DMS153 treated with DMSO at 0.1 percent for 48 hours (cell line): Measurements from ENCODE around the gene STON2.
"Not testable (repeated sequence)": the region's sequence is repeated elsewhere in the genome, so short reads cannot be mapped to it uniquely, and the experiment has no call there.

Experiments
- DNase-seq: peaks from one replicate; lab custom pipeline; 2025; ENCODE audit not compliant: unreplicated experiment; lab: John Stamatoyannopoulos, UW

STON2 gene

DNA sequence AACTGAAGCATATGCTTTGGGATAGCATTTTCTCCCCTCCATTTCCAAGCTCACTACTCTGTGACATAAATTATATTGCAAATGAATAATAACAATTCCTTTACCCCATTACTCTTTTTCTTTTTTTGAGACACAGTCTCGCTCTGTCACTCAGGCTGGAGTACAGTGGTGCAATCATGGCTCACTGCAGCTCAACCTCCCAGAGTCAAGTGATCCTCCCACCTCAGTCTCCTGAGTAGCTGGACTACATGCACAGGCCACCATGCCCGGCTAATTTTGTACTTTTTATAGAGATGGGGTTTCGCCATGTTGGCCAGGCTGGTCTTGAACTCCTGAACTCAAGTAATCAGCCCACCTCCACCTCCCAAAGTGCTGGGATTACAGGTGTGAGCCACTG is 130.1 kb downstream of the STON2 start:
- DNase-seq: no peak

DNA sequence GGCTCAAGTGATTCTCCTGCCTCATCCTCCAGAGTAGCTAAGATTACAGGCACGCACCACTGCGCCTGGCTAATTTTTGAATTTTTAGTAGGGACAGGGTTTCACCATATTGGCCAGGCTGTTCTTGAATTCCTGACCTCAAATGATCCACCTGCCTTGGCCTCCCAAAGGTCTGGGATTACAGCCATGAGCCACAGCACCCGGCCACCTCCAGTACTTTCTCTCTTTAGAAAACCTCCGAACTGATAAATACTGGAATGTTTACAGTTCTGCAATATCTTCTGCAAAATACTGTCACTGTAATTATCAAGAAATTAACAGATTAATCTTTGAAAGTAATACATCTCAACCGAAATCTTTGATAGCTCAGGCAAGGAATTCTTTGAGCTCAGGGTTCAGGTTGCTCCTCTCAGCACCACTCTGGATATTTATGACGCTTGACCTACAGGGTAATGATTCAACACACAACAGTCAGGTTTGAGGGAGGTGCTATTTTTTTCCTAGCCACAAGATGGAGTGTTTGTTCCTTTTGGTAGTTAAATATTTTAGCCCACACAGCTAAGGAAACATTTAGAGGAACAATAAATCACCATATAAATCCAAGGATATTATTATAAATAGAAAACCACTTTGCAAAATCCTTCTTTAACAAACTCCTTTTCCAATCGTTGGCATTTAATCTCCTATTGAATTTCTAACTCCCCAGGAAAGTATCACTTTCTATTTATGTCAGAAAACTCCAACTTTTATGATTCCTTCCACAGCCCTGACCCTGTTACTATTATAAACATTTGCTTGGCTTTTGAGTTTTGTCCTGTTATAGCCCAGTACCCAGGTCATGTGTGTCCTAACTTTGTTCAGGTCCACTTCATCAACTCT is 130.8 kb downstream of the STON2 start:
- DNase-seq: peak; percentile 75

DNA sequence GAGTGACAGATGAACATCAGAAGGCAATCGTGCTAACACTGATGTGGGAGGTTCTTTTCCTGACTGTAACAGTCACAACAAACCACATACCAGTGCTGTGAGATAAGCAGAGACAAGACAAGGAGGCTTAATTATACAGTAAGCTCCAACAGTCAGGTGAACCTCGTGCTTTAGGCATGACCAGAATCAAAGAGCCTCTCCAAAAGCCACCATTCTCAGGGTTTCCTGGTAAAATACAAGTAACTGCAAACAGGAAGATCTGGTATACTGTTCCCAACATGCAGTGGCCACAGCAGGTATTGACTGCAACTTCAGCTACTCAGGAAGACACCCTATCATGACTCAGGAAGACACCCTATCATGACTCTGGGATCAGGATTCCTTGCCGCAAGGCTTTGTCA is 132.1 kb downstream of the STON2 start:
- no peak for DNase-seq

DNA sequence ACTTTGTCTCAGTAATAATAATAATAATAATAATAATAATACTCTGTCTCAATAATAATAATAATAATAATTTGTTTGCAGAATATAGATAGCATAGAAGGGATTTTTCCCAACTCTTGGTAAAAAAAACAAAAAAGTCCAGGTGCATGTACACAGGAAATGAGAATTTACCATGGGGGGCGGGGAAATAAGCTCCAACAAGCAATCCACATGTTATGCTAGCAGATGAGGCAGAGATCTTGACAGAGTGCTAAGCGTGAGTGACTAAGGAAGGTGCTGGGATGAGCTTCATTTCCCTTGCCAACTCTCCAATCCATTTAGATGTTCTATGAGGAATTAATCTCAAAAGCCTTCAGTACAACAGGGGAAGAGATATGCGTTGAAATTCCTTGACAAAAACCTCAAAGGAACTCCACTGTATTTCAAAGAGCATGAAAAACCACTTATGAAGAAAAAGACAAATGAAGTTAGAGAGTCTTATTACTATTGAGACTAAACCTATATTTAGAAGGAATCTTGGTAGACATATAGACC is 134.4 kb downstream of the STON2 start:
- DNase-seq: no peak

DNA sequence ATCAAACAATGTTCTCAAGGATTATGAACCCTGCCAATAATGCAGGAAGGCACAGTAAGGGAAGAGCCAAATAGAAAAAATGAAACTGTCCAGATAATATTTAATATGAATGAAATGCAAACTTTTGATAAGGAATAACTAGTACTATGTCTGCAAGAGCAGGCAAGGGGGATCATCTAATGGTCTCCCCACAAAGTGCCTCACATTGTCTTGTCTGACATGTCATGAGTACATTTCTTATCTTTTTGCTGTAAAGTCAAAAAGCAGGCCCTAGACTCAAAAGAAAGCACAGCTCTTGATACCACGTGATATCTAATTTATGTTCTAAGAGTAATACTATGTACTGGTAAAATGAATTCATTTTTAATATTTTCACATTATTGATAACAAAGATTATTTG is 135.5 kb downstream of the STON2 start:
- DNase-seq: no peak

DNA sequence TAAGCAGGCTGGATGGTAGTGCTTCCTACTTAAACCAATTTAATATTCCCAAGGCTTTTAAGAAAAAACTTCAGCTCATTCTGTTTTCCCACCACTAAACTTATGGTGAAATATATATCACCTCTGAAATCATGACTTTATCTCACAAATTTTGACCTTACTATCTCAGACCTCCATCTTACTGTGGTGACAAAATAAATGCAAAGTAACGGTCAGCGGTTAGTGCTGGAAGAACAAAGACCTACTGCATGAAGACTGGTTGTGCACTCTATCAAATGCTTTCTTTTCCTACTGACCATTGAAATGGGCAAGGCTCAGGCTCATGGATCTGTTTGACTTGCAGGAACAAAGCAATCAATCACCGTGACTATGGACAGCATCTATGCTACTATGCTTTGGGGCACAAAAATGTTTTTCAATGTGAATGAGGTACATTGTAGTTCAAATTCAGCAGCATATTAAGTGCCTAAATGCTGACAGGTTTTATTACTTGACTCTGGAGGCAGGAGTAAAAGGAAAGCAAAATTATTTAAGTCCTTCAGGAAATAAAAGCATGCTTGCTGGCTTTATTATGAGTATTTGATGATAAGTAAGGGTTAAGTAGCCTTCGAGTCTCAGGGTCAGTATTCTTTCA is 136.2 kb downstream of the STON2 start:
- DNase-seq: no peak

DNA sequence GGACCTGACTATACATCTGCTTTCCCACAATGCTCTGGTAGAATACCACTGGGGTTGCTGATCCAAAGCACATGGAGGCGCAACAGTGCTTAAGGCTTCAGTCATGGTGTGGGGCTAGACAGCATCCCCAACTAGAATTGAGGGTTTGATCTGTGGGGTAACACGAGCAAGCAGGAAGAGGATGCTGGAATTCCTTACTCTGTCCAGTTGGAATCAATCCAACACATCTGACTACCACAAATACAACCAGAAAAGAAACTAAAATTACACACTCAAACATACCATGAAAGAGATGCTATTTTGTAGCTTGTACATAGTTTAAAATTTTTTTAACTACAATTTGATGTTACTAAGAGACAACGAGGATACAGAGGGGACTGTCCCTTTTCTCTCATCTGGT is 138.9 kb downstream of the STON2 start:
- DNase-seq: no peak

DNA sequence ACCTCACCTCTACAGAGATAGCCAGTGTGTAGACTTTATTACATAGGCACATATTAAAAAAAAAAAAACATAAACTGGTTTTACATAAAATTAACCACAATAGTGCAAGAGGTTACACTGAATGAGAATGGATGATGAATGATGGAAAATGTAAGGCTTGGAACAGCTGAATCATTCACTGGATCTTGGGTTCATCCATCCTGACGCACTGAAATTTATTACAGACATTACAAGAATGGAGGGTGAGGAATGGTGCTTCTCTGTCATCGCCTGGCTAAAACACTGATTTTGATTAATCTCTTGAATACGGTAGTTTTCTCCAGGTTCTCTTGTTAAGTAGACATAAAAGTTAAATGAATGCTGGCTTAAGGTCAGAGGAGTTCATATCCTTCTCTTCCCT is 139.4 kb downstream of the STON2 start:
- DNase-seq: no peak

DNA sequence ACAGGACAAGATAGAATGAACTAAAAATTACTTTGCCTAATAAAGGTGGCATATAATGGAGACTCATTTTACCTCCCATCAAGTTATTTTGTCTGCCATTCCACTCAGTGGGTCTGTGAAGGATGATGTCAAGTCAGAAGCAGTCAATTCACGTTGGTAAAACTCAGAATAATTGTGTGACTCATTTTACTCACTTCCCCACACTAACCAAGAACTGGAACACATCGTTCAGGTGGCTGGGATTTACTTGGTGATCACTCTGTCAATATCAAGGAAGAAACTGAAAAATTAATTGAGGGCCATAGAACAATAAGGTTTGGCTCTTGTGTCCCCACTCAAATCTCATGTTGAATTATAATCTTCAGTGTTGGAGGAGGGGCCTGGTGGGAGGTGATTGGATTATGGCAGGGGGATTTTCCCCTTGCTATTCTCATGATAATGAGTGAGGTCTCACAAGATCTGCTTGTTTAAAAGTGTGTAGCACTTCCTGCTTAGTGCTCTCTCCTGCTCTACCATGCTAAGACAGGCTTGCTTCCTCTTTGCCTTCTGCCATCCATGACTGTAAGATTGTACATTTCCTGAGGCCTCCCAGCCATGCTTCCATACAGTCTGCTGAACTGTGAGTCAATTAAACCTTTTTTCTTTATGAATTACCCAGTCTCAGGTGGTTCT is 143.7 kb downstream of the STON2 start:
- DNase-seq: no peak

DNA sequence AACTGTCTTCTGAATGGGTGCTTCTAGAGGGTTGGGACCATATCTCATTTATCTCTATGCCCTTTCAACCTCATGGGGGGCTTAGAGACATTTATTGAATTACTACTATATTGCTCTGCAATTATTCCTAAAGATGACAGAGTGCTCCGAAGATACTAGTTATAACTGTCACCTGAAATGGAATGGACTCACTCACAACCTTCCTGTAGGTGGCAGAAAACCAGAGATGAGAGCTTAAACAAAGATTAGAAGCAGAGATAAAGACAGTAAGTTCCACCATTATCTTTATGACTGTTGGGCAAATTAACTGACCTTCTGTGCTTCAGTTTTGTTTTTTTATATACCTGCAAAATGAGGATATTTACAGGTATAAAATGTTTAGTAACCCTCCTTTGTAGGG is 147.8 kb downstream of the STON2 start:
- no peak for DNase-seq

DNA sequence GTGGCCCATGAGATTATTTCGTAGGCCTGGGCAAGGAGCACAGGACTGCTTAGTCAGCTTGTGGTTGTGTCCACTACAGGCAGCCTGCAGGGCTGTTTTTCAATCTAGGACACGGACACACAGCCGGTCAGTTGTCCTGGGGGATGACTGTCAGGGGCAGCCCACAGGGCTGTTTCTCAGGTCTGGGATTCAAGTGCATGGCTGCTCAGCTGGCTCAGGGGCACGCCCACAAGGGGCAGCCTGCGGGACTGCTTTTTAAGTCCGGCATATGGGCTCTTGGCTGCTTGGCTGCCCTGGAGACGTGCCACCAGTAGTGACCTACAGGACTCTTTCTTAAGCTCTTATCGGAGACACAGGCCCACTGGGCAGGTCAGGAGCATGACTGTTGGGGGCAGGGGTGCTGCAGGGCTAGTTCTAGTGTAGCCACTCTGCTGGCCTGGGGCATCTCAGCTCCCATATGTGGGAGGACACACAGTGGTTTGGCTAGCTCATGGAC is 152.8 kb downstream of the STON2 start:
- no peak for DNase-seq

DNA sequence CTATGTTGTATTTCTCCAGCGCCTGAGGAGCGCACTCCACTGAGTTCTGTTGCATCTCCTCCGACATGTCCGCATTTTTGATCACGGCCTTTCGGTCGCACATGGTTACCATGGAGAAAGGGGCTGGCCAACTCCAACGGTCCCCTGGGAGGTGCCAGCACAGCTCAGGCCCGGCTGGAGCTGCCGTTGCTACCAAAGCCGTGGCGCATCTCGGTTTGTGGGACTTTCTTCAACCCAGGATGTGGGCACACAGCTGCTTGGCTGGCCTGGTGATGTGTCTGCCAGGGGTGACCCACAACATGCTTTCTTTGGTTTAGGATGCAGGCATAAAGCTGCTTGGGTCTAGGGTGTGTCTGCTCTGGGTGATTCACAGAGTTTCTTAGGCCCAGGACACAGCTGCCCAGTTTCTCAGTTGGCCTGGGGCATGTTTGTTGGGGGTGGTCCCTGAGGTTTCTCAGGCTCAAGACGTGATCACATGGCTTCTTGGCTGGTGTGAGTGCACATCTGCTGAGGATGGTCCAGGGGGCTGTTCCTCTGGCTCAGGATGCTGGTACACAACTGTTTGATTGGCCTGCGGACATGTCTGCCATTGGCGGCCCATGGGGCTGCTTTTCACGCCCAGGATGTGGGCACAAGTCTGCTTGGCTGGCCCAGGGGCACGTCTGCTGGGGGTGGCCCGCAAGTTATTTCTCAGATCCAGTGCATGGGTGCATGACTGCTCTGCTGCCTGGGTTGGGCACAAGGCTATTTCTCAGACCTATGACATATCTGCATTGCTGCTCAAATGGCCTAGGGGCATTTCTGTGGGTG is 153.5 kb downstream of the STON2 start:
- DNase-seq: no peak

DNA sequence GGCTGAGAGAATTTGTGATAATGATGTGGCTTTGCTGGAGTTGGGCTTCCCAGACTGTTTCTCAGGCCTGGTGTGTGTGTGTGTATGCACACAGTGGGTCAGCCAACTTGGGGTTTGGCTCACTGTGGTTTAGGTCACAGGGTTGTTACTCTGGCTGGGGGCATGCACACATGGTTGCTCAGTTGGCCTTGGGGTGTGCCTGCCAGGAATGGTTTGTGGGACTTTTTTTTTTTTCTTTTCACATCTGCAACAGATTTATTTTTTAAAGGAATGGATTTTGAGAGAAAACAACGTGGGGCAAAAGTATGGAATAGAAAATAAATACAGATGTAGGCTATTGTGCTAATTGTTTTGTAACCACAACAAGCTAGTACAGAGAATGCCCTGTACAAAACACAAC is 154.4 kb downstream of the STON2 start:
- DNase-seq: no peak

DNA sequence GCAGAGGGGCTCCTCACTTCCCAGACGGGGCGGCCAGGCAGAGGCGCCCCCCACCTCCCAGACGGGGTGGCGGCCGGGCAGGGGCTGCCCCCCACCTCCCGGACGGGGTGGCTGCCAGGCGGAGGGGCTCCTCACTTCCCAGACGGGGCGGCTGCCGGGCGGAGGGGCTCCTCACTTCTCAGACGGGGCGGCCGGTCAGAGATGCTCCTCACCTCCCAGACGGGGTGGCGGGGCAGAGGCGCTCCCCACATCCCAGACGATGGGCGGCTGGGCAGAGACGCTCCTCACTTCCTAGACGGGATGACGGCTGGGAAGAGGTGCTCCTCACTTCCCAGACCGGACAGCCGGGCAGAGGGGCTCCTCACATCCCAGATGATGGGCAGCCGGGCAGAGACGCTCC is 155.7 kb downstream of the STON2 start:
- not testable (repeated sequence) for DNase-seq

DNA sequence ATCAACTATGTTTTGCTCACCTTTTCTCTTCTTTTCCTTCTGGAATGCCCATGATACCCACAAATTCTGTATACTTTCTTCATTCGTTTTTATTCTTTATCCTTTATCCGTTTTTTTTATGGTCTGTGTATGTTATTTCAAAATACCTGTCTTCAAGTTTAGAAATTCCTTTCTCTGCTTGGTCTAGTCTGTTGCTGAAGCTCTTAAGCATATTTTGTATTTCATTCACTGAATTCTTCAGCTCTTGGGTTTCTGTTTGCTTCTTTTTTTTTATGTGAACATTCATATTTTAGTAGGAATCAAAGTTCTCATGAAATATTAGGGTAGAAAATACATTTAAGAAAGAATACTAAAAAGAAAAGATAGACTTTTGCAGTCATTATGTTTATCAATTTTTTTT is 156.6 kb downstream of the STON2 start:
- no peak for DNase-seq

DNA sequence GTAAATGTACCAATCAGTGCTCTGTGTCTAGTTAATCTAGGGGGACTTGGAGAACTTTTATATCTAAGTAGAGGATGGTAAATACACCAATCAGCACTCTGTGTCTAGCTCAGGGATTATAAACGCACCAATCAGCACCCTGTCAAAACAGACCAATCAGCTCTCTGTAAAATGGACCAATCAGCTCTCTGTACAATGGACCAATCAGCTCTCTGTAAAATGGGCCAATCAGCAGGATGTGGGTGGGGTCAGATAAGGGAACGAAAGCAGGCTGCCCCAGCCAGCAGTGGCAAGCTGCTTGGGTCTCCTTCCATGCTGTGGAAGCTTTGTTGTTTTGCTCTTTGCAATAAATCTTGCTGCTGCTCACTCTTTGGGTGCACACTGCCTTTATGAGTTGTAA is 163.3 kb downstream of the STON2 start:
- DNase-seq: not testable (repeated sequence)

DNA sequence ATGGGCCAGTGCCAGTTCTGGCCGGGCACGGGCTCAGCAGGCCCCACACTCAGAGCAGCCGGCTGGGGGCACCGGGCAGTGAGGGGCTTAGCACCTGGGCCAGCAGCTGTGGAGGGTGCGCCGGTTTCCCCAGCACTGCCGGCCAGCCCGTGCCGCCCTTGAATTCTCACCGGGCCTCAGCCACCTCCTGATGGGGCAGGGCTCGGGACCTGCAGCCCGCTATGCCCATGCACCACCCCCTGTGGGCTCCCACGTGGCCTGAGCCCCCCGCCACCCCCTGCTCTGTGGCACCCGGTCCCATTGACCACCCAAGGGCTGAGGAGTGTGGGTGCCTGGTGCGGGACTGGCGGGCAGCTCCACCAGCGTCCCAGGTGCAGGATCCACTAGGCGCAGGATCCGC is 164.0 kb downstream of the STON2 start:
- no peak for DNase-seq

DNA sequence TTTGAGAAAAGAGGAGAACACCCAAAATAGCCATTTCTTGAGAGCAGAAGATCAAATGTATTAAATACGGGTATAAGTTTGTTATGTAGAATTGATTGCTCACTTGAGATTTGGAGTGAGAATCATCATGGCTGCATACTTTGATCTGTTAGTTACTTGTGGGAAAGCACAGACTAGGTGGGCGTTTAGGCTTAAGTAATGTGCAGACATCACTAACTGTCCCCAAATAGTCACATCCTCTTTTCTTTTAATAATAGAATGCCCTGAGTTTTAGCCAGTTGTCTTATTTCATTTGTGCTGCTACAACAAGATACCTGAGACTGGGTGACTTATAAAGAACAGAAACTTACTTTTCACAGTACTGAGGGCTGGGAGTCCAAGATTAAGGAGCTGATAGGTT is 165.0 kb downstream of the STON2 start:
- no peak for DNase-seq

DNA sequence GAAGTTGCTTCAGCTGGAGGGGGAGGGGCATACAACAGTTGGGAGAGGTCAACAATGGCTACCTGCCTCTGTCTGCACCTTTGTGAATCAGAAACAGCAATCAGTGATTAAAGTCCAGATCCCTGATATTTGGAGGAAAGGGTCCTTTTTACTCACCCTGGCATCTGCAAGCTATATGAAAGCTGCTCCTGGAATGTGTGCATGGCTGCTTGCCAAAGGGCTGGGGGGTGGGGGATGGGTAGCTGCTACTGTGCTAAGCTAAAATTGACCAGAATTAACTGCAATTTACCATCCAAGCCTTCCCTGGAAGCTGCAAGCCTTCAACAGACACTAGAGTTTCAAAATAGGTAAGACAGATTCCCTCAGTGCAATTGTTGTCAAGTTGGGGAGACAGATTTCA is 165.8 kb downstream of the STON2 start:
- DNase-seq: no peak

DNA sequence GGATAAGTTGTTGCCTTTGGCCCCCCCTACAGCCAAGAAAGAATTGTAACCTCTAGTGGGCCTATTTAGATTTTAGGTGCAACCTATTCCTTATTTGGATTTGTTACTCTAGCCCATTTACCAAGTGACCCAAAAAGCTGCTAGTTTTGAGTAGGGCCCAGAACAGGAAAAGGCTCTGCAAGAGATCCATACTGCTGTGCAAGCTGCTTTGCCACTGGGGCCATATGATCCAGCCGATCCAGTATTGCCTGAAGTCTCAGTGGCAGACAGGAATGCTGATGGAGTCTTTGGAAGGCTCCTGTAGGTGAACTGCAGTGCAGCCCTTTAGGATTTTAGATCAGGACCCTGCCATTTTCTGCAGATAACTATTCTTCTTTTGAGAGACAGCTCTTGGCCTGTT is 166.5 kb downstream of the STON2 start:
- DNase-seq: no peak

DNA sequence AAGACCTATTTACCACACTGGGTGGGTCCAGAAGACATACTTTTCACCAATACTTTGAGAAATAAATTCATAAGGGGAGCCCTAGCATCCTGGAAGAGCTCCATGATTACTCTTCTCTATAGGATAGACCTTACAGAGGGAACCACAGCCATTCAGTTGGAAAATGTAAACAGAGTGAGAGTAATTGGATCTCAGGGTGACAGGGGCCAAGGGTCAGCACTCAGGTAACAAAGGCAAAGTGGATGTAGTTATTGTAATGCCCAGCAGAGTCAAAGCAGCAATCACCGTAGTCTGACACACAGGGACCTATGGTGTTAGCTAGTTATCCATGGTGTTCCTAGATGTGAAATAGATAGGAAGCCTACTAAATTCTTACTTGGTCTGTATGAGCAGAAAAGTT is 168.6 kb downstream of the STON2 start:
- DNase-seq: no peak
